SK-N-MC (cell line): Measurements from ENCODE around the gene ADAM8.

Experiments used
- EZH2 ChIP-seq: fragments of 200-600 bp; sonication (generic); IDR thresholded peaks from one replicate; pipeline ENCODE4 v1.6.1; 2017; ENCODE audit warnings: antibody characterized with exemption
- FOXP2 ChIP-seq: optimal IDR thresholded peaks from 2 replicates; pipeline ENCODE3; 2011; ENCODE audit warnings: mild to moderate bottlenecking, moderate library complexity; ENCODE audit not compliant: insufficient read depth; ENCODE audit errors: extremely low read length, control extremely low read depth
- POLR2AphosphoS5 ChIP-seq: IDR thresholded peaks from 2 replicates; pipeline ENCODE4 v1.6.1; 2012; ENCODE audit warnings: mild to moderate bottlenecking, low read depth, low read length, borderline replicate concordance

GRCh38 chr10:133303206-133303605, 26.5 kb upstream of the ADAM8 start:
- no peak for TF ChIP-seq EZH2
- no peak for TF ChIP-seq POLR2AphosphoS5
- no peak for TF ChIP-seq FOXP2
